Astrocyte of the spinal cord (primary cell): ENCODE results near the gene ABAT.
"Not testable (repeated sequence)": the region's sequence is repeated elsewhere in the genome, so short reads cannot be mapped to it uniquely, and the experiment has no call there.

Experiments used
- DNase-seq: peaks from one replicate; pipeline ENCODE4 v3.0.0; 2011; ENCODE audit warnings: low read depth, low spot score
- H3K4me3 ChIP-seq: 2 replicates; pipeline ENCODE4 v1.5.1; 2011; ENCODE audit warnings: low read depth, mild to moderate bottlenecking, low read length, moderate library complexity
- in situ Hi-C: cut with HindIII; loops from 2 replicates; pipeline ENCODE4 v1.10.0; 2017; ENCODE audit warnings: low sequenced_read_pairs
- TF ChIP-seq, protein P1 (sequence below): IDR thresholded peaks from 2 replicates; pipeline ENCODE4 v1.5.1; 2012; ENCODE audit warnings: low read depth, mild to moderate bottlenecking, low read length, inconsistent platforms

ABAT gene

DNA sequence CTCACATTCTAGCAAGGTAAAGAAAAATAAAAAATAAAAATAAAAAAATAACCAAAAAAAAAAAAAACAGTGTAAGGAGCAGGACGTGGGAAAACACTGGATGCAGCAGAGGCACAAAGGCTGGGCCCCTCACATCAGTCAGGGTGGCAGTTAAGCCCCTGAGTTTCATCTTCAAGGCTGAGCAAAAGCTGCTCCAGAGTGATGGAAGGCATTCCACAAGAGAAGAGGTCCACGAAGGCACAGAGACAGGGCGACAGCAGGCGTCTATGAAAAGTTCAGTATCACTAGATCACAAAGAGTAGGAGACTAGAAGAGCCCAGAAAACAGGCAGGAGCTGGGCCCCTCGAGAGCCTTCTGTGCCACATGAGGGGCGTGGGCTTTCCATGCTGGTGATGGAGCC, 111.0 kb downstream of the ABAT start:
- TF ChIP-seq, protein P1, sequence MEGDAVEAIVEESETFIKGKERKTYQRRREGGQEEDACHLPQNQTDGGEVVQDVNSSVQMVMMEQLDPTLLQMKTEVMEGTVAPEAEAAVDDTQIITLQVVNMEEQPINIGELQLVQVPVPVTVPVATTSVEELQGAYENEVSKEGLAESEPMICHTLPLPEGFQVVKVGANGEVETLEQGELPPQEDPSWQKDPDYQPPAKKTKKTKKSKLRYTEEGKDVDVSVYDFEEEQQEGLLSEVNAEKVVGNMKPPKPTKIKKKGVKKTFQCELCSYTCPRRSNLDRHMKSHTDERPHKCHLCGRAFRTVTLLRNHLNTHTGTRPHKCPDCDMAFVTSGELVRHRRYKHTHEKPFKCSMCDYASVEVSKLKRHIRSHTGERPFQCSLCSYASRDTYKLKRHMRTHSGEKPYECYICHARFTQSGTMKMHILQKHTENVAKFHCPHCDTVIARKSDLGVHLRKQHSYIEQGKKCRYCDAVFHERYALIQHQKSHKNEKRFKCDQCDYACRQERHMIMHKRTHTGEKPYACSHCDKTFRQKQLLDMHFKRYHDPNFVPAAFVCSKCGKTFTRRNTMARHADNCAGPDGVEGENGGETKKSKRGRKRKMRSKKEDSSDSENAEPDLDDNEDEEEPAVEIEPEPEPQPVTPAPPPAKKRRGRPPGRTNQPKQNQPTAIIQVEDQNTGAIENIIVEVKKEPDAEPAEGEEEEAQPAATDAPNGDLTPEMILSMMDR: no peak
- no peak for DNase-seq
- in situ Hi-C loops: no loop called here
- H3K4me3 ChIP-seq: no peak overlapping the region

DNA sequence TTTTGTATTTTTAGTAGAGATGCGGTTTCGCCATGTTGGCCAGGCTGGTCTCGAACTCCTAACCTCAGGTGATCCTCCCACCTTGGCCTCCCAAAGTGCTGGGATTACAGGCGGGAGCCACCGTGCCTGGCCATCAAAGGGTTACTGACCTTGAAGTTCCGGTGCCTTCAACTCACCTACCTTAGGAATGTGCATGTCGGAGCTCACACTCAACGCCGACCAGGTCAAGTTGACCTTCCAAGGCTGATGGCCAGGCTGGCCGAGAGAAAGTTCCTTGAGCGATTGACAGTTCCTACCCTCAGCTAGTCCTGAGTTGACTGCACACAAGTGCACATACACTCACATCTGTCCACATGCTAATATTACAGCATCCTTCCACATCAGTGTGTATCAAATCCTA, 111.9 kb downstream of the ABAT start:
- H3K4me3 ChIP-seq, DNase-seq, in situ Hi-C loops: not testable (repeated sequence)

DNA sequence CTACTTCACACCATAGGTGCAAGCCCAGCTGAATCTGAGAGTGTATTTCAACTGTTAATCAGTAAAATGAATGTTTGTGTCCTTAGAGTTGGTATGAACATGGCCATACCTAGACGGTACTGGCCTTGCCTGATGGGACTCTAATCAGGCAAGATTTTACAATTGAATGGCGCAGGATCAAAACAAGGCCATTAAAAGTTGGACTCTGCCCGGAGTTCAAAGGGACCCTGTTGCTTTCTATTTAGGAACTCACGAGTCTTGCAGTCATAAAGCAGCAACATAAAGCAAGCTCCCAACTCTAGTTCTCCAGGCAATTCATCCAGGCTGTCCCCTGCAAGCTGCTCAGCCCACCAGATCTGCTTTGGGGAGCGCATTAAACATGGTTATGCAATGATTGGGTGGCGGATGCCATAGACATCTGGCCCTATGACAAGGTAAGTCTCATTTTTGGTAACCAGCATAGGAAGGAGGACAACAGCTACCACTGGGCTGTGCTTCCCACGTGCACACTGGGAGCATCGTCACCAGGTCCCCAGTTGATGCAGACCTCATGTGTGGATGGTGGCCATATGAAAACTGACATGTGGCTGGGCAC, 114.3 kb downstream of the ABAT start:
- H3K4me3 ChIP-seq: no peak overlapping the region
- no peak for DNase-seq
- TF ChIP-seq, protein P1: no peak
- in situ Hi-C loops: no loop called here

DNA sequence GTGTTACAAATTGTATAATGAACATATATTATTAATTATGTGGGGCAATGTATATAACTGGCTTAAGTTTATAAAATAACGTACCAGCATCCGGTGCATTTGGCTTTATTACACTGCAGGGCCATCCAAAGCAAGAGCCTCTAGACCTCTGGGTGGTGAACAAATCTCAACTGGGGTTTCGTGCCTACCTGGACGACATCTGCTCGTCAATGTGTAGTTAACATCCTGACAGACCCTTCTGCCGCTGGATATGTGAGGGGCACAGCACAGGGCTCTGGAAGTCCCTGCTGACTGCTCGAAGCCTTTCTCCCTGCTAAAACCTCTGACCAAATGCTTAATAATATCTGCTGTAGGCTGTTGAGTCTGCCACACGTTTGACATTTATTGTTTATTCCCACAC, 120.7 kb downstream of the ABAT start:
- in situ Hi-C loops: no loop called here
- TF ChIP-seq, protein P1: no peak
- no peak for DNase-seq

DNA sequence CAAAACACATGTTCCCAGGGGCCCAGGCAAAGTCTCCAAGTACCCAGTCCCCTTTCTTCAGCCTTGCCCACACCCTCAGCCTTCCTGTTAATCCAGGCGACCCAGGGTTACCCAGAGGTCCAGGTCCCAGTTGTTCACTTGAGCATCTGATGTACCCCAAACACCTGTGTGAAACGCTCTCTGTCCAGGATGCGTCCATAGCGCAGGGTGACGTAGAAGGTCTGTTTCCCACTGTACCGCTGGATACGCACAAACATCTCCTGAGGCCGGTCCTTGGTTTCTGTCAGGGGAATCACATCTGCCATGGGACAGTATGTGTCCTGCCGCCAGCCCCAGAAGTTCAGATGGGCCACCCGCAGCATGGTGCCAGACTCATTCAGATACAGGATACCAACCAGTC, 121.4 kb downstream of the ABAT start:
- H3K4me3 ChIP-seq: no peak overlapping the region
- in situ Hi-C loops: no loop called here
- TF ChIP-seq, protein P1: no peak
- no peak for DNase-seq

More for the DNA sequence above, 120.7 kb downstream of the ABAT start:
- H3K4me3 ChIP-seq: no peak overlapping the region

DNA sequence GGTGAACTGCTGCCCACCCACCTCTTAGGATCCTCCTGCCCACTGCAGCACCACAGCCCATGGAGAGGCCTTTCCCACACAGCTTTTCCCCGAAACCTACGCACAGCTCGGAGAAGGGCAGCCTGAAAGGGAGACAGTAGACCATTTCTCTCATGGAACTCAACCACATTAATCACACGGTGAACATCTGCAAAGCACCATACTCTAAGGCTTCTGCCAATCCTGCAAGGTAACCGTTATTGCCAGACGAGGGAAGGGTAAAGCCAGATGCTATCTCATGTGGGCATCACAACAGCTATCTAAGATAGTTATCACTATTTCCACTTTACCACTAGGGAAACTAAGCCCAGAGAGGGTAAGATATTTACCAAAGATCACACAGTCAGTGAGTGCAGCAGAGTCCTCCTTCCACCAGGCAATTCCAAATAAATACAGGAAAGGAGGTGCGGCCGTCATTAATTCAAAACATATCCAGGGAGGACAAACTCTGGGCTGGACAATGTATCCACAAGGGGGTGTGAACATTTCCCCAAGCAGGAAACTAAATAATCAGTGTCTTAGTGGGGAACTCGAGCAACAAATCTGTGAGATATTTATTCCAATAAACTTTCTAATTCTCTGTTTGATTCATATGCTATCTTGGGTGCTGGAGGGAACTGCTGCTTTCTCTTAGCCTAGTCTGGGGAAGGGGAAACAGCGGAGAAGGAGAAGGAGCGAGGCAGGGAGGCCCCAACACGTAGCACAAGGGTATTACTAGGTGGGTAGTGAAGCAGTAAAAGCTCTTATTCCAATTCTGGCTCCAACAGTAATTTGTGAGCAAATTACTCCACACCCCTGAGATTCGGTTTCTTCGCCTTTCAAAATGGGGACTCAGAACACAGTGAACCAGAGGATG, 122.3 kb downstream of the ABAT start:
- TF ChIP-seq, protein P1: no peak
- in situ Hi-C loops: no loop called here
- H3K4me3 ChIP-seq: peak overlapping the region; percentile 78
- DNase-seq: no peak
